Stimulated activated CD8-positive, alpha-beta memory T cell treated with anti-CD3 and anti-CD28 coated beads, Interleukin-7, amount 100 ng/mL, for 48 hours (primary cell): Measurements from ENCODE around the gene LSAMP.
"Not testable (repeated sequence)": the region's sequence is repeated elsewhere in the genome, so short reads cannot be mapped to it uniquely, and the experiment has no call there.

ENCODE experiments used
- DNase-seq, 2 donors: peaks; one replicate each; pipeline ENCODE4 v3.0.0-alpha.2; 2020; ENCODE audit warnings: low read depth in 1 of 2; ENCODE audit errors: extremely low read depth in 1 of 2

LSAMP gene

GRCh38 chr3:115828401-115828800 lies 616.9 kb downstream of the LSAMP start:
- no peak for DNase-seq

GRCh38 chr3:115827495-115827894 lies 617.8 kb downstream of the LSAMP start:
- DNase-seq: no peak

- no peak for DNase-seq
These were observed 620.2 kb downstream of the LSAMP start for GRCh38 chr3:115825046-115825445.

GRCh38 chr3:115823083-115823482 lies 622.2 kb downstream of the LSAMP start:
- no peak for DNase-seq

- no peak for DNase-seq
These were observed 622.7 kb downstream of the LSAMP start for GRCh38 chr3:115822579-115822978.

GRCh38 chr3:115819785-115820384 lies 625.4 kb downstream of the LSAMP start:
- peak in 1 of 2 donors; percentile 45 for DNase-seq

GRCh38 chr3:115814778-115815380 lies 630.4 kb downstream of the LSAMP start:
- peak in 1 of 2 donors; percentile 29 for DNase-seq

GRCh38 chr3:115814006-115814405 lies 631.3 kb downstream of the LSAMP start:
- DNase-seq: no peak

- no peak for DNase-seq
These were observed 636.5 kb downstream of the LSAMP start for GRCh38 chr3:115808816-115809215.

GRCh38 chr3:115808244-115808643 lies 637.0 kb downstream of the LSAMP start:
- DNase-seq: no peak

- no peak for DNase-seq
These were observed 638.8 kb downstream of the LSAMP start for GRCh38 chr3:115806501-115806900.

GRCh38 chr3:115805520-115805919 lies 639.8 kb downstream of the LSAMP start:
- no peak for DNase-seq

- DNase-seq: no peak
These were observed 640.6 kb downstream of the LSAMP start for GRCh38 chr3:115804713-115805119.

- DNase-seq: no peak
These were observed 641.1 kb downstream of the LSAMP start for GRCh38 chr3:115804200-115804599.

GRCh38 chr3:115803661-115804060 lies 641.6 kb downstream of the LSAMP start:
- DNase-seq: no peak

- DNase-seq: no peak
These were observed 644.7 kb downstream of the LSAMP start for GRCh38 chr3:115800489-115801075.

GRCh38 chr3:115800065-115800464 lies 645.2 kb downstream of the LSAMP start:
- DNase-seq: not testable (repeated sequence)

GRCh38 chr3:115792206-115792955 lies 652.9 kb downstream of the LSAMP start:
- peak in 1 of 2 donors; percentile 20 for DNase-seq

GRCh38 chr3:115791271-115792153 lies 653.8 kb downstream of the LSAMP start:
- DNase-seq: not testable (repeated sequence)

- DNase-seq: peak; percentile 15 to 57
These were observed 654.5 kb downstream of the LSAMP start for GRCh38 chr3:115790759-115791158.

GRCh38 chr3:115789481-115789880 lies 655.8 kb downstream of the LSAMP start:
- no peak for DNase-seq
